Right lobe of liver (tissue), 6 donors: ENCODE measurements around the gene DYRK1A. TPM values are rescaled to one million over a fixed set of nuclear protein-coding genes. Genes with fewer than 3 reads are reported as not detected.

Experiments used
- ATAC-seq, 4 donors: fragments of 200-7000 bp; cut with Tn5 transposase; one replicate each; pipeline ENCODE4 v1.9.1; 2020; ENCODE audit warnings: mild to moderate bottlenecking in 4 of 4, moderate library complexity in 4 of 4
- DNase-seq, 3 donors: peaks; one replicate each; pipeline ENCODE4 v3.0.0-alpha.2; 2020
- H3K27ac ChIP-seq, 3 donors: fragments of 200-600 bp; one replicate each; pipeline ENCODE4 v1.8.0; 2022
- H3K27me3 ChIP-seq, 2 donors: fragments of 200-600 bp; one replicate each; pipeline ENCODE4 v1.8.0; 2022
- H3K36me3 ChIP-seq, 4 donors: fragments of 200-600 bp; sonication (generic) in 1 of 4; one replicate each; pipeline versions ENCODE4 v1.5.1 to v1.8.0; 2017 to 2022; ENCODE audit warnings: control low read depth in 1 of 4
- H3K4me1 ChIP-seq, 4 donors: fragments of 200-600 bp; sonication (generic) in 1 of 4; one replicate each; pipeline versions ENCODE4 v1.5.1 to v1.8.0; 2017 to 2022; ENCODE audit warnings: control low read depth in 1 of 4
- H3K4me3 ChIP-seq, 3 donors: fragments of 200-600 bp; one replicate each; pipeline ENCODE4 v1.8.0; 2022
- H3K9me3 ChIP-seq, 4 donors: fragments of 200-600 bp; sonication (generic) in 1 of 4; one replicate each; pipeline versions ENCODE4 v1.5.1 to v1.8.0; 2017 to 2022; ENCODE audit warnings: control low read depth in 1 of 4
- CTCF ChIP-seq, 4 donors: fragments of 200-600 bp in 3 of 4; fragments of 450-650 bp in 1 of 4; IDR thresholded peaks; one replicate each; pipeline versions ENCODE4 v1.5.1 to v1.8.0; 2016 to 2022; ENCODE audit warnings: antibody characterized with exemption in 4 of 4, mild to moderate bottlenecking in 2 of 4
- POLR2A ChIP-seq: fragments of 450-650 bp; IDR thresholded peaks from one replicate; pipeline ENCODE4 v1.6.1; 2017; ENCODE audit warnings: antibody characterized with exemption, mild to moderate bottlenecking
- WGBS: methylation state at CpG from one replicate; pipeline ENCODE4 v1.1.6; 2018; ENCODE audit warnings: low coverage, low lambda C conversion rate; ENCODE audit not compliant: insufficient coverage; ENCODE audit errors: missing lambda C conversion rate; 5-methylcytosine and 5-hydroxymethylcytosine counted together
- intact Hi-C, 2 donors: fragments of 100-400 bp; cut with DNase I; formaldehyde crosslinking; loops; one replicate each; pipeline versions ENCODE4 v1.11.2 to v1.14.1; 2022
- total RNA-seq, 6 experiments: library from RNA; depleted of rRNA in 2 of 6; stranded (reverse); fragments of >200 nt in 2 of 6; fragmentation: NEBNext Ultra II Directional in 3 of 6; extraction: Animal tissue kit (Norgen Biotek cat#: 25700) in 3 of 6; gene quantifications; one replicate each; pipeline versions ENCODE4 v1.1.0 to v1.2.4, GENCODE V29; 2016 to 2023
- donor health status: DM: no; HTN: yes; CAD: no.
- donor health status: DM: no; HTN: no; CAD: no.
- donor health status: DM: no; HTN: no; CAD: no.
- donor health status: DM: no; HTN: yes; CAD: no.
- donor health status: DM: no; HTN: yes; CAD: no.

DYRK1A gene
- total RNA-seq, 6 experiments from 2014 or later = 20.6 to 32.5 (median 25.7) TPM

- Histone ChIP-seq H3K9me3 (no peaks in the 10 kb centered on the region), H3K4me3 (no peak overlapping the region), H3K27ac (peak overlapping the region in 1 of 3 donors; percentile 56), H3K36me3 (no peaks in the 10 kb centered on the region), H3K4me1 (no peaks in the 10 kb centered on the region), H3K27me3 (no peaks in the 10 kb centered on the region)
- DNase-seq = no peak
- intact Hi-C loops = no loop called here
- ATAC-seq = peak; percentile 34 to 94 (median 50)
- 60% methylated on average over 11 of the region's 11 CpGs for WGBS
- TF ChIP-seq CTCF (IDR thresholded peaks at IDR 0.05) (no peak), POLR2A (no peak)
These were observed 27.7 kb upstream of the DYRK1A start for GRCh38 chr21:37338671-37339551.

- WGBS = 38% methylated on average over 1 of the region's 1 CpG
- Histone ChIP-seq H3K9me3 (no peaks in the 10 kb centered on the region), H3K27me3 (no peaks in the 10 kb centered on the region), H3K27ac (no peak overlapping the region), H3K36me3 (no peaks in the 10 kb centered on the region), H3K4me3 (no peak overlapping the region), H3K4me1 (no peaks in the 10 kb centered on the region)
- DNase-seq = no peak
- intact Hi-C loops = no loop called here
- TF ChIP-seq CTCF (IDR thresholded peaks at IDR 0.05) (no peak), POLR2A (no peak)
- no peak for ATAC-seq
These were observed 27.0 kb upstream of the DYRK1A start for GRCh38 chr21:37339552-37339939.

DNA sequence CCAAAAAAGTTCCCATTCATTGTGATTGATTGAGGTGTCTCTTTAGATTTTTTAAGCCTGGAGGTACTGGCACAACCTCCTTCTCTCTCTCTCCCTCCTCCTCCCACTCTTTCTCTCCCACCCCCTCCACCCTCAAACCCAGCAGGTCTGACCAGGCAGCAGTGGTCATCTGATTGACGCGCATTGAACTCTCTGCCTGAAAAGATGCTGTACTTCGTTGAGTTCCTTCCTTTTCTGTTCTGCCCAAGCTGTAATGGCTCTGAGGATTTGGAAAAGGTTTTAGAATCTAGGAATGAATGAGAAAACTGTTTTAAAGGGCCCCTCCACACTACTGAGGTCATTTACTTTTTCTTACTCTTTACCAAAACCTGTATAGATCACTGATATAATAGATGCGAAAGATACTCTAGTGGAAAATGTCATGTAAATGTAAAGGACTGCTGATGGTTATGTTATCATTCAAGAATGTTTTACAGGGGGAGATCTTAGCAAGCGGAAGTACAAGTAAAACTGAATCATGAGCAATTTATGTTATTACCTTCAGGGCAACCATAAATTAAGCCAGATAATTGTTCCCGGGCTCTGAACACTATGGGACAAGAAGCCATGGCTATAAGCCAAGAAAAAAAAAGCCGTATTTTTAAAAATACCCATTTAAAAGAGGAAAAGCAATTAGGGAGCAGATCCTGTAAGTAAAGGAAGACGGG lies 25.2 kb upstream of the DYRK1A start:
- Histone ChIP-seq H3K36me3 (no peaks in the 10 kb centered on the region), H3K4me3 (no peak overlapping the region), H3K27me3 (no peaks in the 10 kb centered on the region), H3K4me1 (no peaks in the 10 kb centered on the region), H3K9me3 (no peaks in the 10 kb centered on the region), H3K27ac (no peak overlapping the region)
- DNase-seq (no peak), ATAC-seq (no peak)
- TF ChIP-seq CTCF (IDR thresholded peaks at IDR 0.05) (no peak), POLR2A (no peak)
- intact Hi-C loops = no loop called here
- 69% methylated on average over 8 of the region's 8 CpGs for WGBS

- Histone ChIP-seq H3K36me3 (no peaks in the 10 kb centered on the region), H3K27me3 (no peaks in the 10 kb centered on the region), H3K4me3 (no peak overlapping the region), H3K4me1 (no peaks in the 10 kb centered on the region), H3K27ac (no peak overlapping the region), H3K9me3 (no peaks in the 10 kb centered on the region)
- WGBS = 85% methylated on average over 6 of the region's 9 CpGs
- no peak for DNase-seq
- intact Hi-C loops = no loop called here
- no peak for ATAC-seq
- no peak for TF ChIP-seq CTCF (IDR thresholded peaks at IDR 0.05)
- no peak for TF ChIP-seq POLR2A
These were observed 24.4 kb upstream of the DYRK1A start for GRCh38 chr21:37342046-37342632.
